Measurements from ENCODE around the gene IQSEC3.
"Not testable (repeated sequence)": the region's sequence is repeated elsewhere in the genome, so short reads cannot be mapped to it uniquely, and the experiment has no call there.

Gene IQSEC3

GRCh38 chr12:205026-205425 is 138.5 kb downstream of the IQSEC3 start:
- no peak for DNase-seq

DNA sequence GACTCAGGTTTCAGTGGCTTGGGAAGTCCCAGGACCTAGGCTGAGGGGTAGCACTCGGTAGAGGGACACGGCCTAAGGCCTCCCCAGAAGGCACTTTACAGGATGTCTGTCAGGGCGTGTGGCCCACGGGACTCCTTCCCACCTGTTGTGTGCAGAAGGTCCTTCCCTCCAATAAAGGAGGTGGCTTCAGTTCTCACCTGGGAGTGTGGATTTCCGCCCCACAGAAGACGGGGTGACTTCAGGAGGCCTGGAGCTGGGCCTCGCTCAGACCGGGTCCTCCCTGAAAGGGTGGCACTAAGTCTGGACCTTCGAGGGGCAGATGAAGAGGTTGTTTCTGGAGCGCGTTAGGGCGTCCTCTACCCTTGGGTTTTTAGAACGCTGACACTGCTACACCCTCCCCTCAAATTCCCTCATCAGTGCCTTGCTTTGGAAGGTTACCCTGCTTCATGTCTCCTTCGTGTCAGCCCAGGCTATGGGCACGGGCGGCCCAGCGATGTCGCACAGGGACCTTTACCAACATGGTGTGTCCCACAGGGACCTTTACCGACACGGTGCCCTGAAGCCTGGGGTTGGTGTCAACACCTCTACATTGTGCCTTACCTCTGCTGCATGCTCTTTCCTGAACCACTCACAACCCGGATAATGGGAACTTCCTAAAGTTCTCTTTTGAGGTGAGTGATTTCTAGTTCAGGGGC is 140.3 kb downstream of the IQSEC3 start:
- no peak for DNase-seq

DNA sequence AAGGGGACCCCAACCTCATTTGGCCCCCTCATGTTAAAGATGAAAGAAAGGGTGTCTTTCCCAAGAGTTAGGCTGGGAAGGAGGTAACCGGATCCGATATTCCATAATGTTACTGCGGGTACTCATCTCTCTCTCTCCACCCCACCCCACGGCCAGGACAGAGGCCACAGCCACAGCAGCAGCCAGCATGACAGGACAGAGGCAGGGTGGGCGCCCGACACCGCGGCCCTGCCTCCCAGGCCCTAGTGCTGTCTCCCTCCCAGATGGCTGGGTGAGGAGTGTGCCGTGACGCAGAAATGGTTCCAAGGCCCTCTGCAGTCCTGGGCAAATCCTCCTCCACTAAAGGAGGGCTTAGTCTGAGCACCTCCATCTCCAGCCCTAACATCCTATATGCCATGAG is 141.2 kb downstream of the IQSEC3 start:
- no peak for DNase-seq

GRCh38 chr12:208813-209212 is 142.2 kb downstream of the IQSEC3 start:
- no peak for DNase-seq

- DNase-seq, result no peak
Observed at GRCh38 chr12:209246-209645, 142.7 kb downstream of the IQSEC3 start.

GRCh38 chr12:209851-210250 is 143.3 kb downstream of the IQSEC3 start:
- DNase-seq, result no peak

DNA sequence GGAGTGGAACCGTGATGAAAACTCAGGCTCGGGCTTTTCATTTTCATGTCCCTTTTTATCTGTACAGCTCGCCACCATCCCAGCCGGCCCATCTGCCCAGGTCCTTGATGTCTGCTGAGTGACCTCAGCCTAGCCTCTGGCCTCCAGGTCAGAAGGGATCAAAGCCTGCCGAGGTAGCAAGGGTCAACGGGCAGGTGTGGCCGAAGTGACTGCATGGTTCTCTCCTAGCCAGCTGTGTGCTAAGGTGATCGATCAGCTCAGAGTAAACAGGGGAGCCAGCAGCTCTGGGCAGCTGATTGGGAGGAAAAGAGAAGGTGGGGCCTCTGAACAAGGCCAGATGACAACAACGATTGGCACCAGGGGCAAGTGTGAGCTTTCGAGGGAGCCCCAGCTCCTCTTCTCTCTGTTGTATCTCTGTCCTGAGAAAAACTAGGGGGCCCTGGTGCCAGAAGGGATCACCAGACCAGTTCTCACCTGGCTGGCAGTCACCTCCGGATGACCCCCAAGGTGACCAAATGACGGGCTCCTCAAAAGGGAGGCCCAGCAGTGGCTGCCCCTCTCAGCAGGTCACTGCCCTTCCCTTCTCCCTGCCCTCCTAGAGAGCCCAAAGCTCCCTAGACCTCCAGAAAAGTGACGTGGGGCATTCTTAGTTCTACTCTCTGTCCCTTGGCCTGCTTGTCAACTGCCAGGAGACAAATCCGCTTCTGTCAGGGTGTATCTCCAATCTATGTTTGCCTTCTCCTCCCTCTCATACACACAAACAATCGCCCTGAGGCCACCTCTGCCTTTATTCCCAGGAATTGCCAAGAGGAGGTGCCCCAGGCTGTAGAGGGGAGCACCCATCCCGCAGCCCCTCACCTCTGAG is 143.9 kb downstream of the IQSEC3 start:
- DNase-seq, result no peak

- DNase-seq, result no peak
Observed at GRCh38 chr12:211142-211465, 144.5 kb downstream of the IQSEC3 start.

GRCh38 chr12:211639-212414 is 145.3 kb downstream of the IQSEC3 start:
- DNase-seq, result no peak

DNA sequence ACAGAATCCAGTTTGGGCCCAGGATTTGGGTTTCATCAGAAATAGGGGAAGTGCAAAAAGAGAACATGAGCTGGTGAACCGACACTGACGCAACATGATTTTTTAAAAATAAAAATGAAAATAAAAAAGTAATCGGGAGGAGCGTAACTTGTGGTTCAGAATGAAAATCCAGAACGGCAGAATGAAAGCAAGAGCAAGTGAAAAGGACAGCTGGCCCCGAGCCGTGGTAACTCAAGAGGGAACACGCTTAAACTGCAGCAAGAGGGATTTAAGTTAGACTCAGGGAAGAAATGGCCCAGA is 145.8 kb downstream of the IQSEC3 start:
- no peak for DNase-seq

DNA sequence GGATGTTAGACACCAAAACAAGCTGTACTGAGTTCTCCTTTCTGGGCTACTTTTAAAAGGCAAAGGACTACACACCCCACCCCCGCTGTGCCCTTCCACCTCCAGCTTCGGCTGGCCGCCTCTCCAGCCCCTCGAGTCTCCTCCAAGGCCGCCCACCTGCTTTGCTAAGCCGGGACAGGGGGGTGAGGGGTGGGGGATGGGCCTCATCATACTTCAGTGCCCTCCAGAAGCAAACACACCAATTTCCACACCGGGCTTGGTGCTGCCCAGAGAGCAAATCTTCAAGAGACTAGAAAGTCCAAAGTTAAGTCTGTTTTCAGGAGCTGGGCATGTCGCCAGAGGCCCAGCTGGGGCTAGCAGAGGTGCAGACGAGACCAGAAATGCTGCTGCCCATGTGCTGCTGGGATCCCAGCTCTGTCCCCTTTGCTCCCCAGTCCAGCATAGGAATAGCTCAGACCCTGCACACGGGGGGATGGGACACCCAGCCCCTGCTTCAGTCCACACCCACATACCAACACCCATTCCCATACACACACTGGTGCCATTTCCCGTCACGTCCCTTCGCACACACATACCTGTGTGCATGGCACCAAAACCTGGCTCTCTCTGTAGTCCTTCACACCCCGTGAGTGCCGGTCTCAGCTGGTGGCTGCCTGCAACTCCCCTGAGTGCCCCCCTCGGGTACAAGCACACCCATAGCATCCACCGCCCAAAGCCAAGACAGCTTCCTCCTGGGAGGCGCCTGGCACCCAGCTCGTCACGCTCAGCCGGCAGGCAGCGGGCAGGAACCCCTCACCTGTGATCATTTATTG is 146.4 kb downstream of the IQSEC3 start:
- DNase-seq, result no peak

DNA sequence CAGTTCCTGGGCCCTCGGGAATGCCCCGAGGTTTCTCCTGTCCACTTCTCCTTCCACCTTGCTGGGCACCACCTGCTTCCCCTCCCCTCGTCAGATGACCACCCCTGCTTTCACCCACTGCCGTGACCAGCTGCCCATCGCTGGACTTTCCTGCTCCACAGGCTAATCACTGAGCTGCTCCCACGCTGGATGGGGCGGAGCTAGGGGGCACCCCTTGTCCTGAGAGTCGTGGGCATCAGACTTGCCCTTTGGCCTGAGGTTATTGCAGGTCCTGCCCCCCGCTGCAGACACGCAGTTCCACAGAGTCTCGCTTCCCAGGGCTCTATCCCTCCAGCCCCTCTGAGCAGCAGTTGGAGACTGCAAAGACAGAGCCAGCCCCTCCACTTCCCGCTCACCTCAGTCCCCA is 147.0 kb downstream of the IQSEC3 start:
- no peak for DNase-seq

DNA sequence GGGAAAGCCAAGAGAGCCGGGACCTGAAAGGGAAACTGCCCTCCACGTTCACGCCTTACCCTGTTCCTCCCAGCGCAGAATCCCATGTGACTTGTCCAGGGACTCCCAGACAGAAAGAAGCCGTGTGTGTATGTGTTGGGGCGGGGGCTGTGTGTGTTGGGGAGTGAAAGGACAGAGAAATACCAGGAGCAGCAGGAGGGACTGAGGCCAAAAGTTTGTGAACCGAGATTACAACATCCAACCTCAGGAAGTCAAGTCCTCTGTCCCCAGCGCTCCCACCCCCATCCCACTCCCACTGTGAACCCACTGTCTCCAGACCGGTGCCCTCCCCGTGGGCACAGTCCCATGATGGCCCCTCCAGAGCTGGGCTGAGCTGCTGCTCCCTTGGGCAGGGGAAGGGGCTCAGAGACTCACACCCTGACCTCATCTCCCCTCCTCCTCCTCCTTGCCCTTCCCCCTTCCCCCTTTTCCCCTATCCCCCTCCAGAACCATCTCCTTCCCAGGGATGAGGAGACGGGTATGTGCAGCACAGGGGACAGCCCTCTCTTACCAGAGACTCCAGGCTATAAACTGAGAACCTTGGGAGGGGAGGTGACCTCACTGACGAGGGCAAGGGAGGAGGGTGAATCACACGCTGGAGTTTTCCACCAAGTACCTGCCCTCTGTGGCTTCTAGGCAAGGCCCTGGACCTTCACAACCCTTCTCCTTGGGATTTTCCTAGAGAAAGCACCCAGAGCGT is 147.6 kb downstream of the IQSEC3 start, which contains the start of gene SLC6A12:
SLC6A12 (minus strand) TSS at position 155 of the 739 bp plus-strand sequence. CDS start 4,171 bp downstream, outside the sequence.
- no peak for DNase-seq

DNA sequence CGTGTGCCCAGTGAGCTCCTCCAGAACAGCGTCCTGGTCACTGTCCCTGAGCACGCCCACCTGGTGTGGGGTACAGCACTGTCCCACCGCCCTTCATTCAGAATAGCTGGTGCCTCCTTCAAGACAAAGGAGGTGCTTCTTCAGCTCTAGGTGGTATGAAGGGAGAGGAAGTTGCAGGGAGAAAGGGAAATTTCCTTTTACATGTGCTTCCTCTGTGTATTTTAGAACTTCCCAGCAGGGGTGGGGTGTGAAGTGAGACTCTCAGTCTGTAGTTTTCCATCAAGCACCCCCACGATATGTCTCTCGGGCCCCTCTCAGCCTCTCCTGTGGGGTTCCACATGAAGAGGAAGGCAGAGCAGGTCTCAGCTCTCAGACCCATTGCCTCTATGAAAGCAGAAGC is 148.5 kb downstream of the IQSEC3 start:
- no peak for DNase-seq

DNA sequence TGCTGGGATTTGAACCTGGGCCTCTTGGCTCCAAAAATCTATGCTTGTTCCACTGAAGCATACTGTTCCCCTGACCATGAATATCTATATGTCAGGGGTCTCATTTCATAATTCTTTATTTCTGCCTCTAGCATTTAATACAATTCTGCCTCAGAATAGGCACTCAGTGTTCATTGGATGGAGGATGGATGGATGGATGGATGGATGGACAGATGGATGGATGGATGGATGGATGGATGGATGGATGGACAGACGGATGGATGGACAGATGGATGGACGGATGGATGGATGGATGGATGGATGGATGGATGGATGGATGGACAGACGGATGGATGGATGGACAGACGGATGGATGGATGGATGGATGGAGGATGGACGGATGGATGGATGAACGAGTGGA is 150.5 kb downstream of the IQSEC3 start:
- not testable (repeated sequence) for DNase-seq

DNA sequence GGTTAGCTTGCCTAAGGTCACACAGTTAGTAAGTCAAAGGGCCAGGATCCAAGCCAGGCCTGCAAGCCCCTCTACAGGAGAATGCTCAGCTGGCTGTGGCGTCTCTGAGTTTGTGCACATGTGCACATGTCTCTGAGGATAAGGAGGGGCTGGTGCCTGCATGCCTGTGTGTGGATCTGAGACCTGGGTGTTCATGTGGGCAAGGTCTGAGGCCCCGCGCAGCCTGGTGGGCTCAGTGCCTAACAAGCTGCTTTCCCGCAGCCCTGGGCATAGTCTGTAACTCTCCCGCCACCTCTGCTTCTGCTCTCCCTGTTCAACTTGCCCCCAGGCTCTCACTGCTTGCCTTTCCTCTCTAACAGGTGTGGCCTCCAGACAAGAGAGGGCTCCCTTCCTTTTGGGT is 151.7 kb downstream of the IQSEC3 start:
- DNase-seq, result no peak

DNA sequence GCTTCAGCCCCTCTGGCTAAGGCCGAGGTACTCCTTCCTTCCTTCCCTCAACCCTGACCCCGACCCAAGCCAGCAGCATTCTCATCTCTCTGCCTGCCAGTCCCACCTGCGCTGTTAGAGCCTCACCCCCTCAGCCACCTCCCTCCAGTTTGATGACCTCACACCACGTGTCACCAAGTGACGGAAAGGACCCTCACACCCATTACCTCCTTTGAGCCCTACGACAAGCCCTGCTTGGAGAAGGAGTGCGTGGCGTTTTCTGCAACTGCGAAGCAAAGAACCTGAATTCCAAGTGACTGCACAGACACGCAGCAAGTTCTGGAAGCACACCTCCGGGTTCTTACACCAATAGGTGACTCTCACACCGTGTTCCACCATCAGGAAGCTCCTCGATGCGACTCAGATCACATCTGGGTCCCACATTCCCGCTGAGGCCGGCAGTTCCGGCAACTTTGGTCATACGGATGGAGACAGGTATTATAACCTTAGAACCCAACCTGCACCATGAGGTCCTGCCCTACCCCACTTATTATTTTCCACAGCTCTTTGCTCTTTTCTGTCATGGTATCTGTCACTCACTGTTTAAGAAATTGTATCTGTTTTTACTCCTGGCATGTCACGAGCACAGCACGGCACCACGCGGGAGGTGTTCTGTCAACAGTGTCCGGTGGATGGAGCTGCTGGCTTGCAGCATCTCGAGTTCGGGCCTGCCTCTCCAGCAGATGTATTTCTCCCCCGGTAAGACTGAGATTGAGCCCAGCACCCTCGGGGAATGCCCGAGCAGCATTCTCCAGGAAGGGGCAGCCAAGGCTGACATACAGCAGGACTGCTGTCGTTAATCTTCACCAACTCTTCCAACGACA is 152.4 kb downstream of the IQSEC3 start:
- no peak for DNase-seq

GRCh38 chr12:219891-220352 is 153.4 kb downstream of the IQSEC3 start:
- DNase-seq, result peak; percentile 43

- no peak for DNase-seq
Observed at GRCh38 chr12:220491-220890, 153.9 kb downstream of the IQSEC3 start.

DNA sequence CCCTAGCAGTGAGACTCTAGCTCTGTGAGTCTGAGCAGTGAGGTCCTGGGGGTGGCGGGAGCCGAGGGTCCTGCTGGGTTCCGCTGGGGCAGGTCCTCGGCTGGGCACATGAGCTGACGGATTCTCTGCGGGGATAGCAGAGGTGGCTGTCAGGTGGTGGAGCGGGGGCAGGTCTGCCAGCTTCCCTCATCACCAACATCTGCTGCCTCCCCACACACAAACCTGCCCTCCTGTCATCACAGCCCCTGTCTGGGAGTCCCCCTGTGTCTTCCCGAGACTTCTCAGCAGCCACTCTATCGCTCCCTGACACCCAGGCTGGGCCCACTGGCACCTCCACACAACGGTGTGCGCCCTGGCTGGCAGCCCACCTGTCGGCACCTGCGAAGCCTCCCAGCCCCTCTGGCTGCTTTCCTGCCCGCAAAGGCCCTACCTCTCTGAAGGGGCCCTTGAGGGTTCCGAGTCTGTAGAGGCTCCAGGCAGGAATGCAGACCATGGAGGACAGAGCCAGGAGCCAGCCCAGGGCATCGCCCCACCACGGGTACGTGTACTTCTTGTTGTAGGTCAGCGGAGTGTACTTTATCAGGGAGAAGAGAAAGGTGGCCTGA is 154.5 kb downstream of the IQSEC3 start:
- DNase-seq, result no peak

DNA sequence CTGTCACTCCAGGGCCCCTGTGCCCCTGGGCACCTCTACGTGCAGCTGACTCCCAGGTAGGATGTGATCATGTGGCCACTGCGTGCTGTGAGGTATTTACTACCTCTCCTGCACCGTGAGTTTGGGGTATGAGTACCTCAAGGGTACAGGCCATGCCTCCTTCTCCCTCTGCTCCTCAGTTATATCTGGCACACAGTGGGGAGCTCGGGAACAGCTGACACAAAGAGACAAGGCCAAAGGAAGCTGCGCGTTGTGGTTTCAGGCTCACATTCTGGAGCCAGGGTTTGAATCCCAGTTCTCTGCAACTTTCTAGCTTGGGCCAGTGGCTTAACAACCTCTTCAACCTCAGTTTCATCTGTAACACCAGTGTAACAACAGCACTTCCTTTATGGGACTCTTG is 155.2 kb downstream of the IQSEC3 start:
- no peak for DNase-seq

Measured in activated naive CD4-positive, alpha-beta T cell treated with Interleukin-2 at 50 U/mL for 16 hours (primary cell).